Colon (tissue), 2 donors: Measurements from ENCODE around the gene ANKS1A.
"Not testable (repeated sequence)": the region's sequence is repeated elsewhere in the genome, so short reads cannot be mapped to it uniquely, and the experiment has no call there.

ENCODE experiments used
- FAIRE-seq: peaks from 2 replicates; lab custom pipeline; 2012; peaks lifted over from hg19 to GRCh38; lab: Jason Lieb, UNC
- donor health status: control.
- donor health status: control.

The ANKS1A gene

DNA sequence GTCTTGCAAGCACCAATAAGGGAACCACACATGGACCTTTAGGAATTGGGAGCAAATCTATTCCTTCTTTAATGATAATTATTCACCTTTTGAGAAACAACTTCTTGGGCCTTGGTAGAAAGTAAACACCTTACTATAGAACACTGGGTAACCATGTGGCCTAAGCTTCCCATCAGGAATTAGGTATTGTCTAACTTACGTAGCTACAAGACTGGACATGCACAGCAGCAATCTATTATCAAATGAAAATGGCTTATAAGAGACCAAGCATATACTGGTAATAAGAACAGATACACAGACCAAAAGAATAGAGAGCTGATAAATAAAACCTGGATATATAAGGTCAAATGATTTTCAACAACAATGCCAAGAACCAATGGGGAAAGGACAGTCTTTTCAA, 235.3 kb downstream of the ANKS1A start:
- no peak for FAIRE-seq

DNA sequence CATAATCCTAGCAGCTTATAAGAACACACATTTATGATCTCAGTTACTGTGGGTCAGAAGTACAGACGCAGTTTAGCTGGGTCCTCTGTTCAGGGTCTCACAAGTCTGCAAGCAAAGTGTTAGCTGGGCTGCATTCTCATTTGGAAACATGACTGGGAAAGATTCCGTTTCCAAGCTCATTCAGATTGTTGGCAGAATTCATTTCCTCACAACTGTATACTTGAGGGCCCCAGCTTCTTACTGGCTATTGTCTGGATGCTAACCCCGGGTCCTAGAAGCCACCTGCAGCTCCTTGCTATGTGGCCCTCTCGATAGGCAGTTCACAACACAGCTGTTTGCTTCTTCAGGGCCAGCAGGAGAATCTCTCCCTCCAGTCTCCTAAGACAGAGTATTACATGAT, 239.0 kb downstream of the ANKS1A start:
- no peak for FAIRE-seq

DNA sequence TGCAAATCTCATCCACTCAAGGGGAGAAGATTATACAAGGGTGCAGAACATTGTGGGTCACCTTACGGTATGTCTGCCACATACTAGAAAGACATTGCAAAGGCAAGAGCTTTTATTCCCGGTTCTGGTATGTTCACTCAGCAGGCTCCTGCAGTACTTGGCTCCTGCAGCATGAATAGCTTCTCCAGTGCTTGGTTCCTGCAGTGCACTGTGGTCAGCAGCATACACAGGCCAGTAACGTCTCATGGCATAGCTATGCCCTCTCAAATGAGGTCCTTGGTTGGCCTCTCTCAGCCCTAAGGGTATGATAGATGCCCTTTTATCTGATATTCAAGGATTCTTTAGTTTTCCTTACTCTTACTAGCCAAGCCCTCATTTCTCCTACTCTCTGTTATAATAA, 239.4 kb downstream of the ANKS1A start:
- no peak for FAIRE-seq

DNA sequence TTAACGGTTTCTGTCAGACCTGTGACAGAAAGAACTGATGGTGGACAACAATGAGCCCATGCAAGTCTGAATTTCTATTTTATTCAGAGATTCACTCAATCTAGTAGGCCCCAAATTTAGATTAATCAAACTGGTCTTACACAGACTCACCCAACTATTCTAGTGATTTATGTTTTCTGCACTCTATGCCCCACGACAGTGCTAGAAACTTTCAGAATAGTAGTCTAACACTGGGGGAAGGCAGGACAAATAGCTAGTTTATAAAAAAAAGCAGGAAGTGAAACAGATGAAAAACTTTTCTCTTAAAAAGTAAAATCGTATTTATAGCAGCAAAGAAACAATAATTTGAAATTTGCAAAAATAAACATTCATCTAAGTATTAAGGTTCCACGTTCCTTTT, 247.1 kb downstream of the ANKS1A start:
- no peak for FAIRE-seq

DNA sequence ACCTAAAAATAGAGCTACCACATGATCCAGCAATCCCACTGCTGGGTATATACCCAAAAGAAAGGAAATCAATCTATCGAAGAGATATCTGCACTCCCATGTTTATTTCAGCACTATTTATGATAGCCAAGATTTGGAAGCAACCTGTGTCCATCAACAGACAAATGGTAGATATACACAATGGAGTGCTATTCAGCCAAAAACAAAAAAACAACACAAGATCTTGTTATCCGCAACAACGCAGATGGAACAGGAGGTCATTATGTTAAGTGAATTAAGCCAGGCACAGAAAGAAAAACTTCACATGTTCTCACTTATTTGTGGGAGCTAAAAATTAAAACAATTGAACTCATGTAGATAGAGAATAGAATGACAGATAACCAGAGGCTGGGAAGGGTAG, 249.1 kb downstream of the ANKS1A start:
- FAIRE-seq = not testable (repeated sequence)

DNA sequence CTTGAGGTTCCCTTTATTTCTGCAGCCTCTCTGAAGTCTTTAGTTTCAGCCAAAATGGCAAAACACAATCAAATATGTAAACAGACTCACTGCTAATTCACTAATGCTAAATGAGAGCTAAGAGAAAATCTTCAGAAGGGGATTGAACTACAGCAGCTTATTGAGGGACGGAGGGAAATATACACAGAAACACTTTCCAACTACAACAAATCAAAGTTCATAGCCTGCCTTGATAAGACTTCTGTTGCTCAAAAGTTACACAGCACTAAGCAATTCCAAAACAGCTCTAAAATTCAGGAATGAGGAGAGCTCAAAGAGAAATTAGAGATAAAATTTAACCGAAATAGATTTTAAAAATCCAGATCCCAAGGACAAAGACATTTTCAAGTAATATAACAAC, 250.4 kb downstream of the ANKS1A start:
- FAIRE-seq = no peak

DNA sequence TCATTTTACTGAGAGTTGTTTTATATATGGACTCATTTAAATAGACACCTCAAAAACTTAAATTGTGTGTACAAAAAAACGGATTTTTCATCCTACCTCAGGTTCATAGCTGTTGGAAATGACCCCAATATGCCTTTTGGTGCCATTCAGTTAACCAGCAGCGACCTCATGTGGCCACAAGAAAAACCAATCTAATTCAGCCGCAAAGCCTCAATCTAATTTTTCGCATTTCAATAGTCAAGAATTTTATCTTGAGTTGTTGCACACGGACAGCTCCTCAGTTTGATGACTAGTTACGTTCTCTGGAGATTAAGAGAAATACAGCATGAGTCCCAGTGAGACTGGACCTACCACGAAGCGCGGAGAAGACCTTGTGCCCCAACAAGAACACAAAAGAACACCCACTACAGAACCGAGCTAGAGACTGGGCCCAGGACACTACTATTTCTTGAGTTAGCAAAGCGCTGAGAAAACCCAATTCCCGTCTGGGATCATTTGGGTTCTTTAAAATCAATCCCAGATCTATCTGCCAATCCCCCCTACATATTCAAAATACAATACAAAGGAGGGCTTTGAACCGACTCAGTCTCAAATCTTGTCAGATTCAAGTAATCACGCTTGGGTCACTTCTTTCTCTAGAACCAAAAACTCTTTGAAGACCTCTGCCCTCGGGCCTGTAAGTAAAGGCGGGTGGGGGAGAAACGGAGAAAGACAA, 251.0 kb downstream of the ANKS1A start:
- FAIRE-seq = peak; percentile 18

DNA sequence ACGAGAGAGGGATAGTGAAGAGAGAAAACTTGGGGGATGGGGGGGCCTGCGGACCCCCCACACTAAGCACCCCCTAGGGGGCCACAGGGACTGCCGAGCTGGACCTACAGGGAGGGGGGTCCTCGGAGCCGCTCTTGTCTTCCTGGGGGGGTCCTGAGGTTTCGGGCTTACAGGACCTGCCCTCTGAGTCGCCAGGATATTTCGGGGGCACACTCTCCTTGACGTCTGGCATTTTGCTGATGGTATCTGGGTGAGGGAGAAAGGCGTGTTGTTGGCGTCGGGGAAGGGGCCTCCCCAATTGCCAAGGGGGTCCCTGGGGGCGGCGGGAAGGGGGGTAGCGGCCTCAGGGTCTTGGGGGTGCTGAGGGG, 251.6 kb downstream of the ANKS1A start:
- no peak for FAIRE-seq
